ENCODE data around the gene MYBPC2.

MYBPC2 gene

DNA sequence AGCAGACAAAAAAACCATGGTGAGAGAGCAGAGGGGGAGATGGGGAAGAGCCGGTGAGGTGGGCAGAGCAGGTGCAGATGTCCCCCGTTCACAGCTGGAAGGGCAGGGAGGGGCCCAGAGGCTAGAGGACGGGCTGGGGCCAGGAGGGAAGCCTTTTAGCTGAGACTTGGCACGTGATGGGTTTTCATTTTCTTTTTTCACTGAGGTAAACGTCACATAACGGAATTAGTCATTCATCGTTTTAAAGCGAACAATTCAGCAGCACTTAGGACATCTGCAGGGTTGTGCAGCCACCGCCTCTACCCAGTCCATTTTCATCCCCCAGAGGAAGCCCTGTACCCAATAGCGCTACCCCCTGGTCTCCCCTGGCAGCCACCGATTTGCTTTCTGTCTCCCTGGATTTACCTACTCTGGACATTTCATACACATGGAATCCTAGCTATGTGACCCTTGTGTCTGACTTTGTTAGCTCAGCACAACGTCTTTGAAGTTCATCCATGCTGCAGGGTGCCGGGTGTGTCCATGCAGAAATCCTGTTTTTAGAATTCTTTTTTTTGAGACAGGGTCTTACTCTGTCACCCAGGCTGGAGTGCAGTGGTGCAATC, 27.6 kb downstream of the MYBPC2 start:
- DNase-seq (ENCODE audit: low read depth in 2 of 2): peak; percentile 34 to 56
- H3K4me3 ChIP-seq (replicated peaks in 1 of 2; ENCODE audit: low read depth in 2 of 2, low read length in 2 of 2): no peak overlapping the region
- TF ChIP-seq CTCF (IDR thresholded peaks at IDR 0.05; ENCODE audit: low read depth, low read length): no peak

DNA sequence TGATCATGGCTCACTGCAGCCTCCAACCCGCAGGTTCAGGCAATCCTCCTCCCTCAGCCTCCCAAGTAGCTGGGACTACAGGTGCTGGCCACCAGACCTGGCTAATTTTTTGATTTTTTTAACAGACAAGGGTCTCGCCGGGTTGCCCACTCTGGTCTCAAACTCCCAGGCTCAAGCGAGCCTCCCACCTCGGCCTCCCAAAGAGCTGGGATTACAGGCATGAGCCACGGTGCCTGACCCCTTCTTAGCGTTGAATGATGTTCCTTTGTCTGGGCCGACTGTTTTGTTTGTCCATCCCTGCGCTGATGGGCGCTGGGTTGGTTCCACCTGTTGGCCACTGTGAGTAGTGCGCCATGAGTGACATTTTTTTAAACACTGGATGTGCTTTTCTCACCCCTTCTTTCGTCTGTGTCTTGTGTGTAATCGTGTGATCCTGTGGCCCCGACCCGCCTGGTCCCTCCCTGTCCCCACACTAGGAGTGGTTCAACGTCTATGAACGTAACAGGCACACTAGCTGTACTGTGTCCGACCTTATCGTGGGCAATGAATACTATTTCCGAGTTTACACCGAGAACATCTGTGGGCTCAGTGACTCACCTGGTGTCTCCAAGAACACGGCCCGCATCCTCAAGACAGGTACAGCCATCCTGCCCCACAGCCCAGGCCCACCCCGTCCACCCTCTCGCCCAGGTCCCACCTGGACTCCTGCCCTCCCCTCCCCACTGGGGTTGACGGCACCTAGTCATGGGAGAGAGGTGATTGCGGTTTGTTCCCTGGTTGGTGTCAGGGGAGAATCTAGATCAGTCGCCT, 28.6 kb downstream of the MYBPC2 start:
- no peak overlapping the region for H3K4me3 ChIP-seq (replicated peaks in 1 of 2; ENCODE audit: low read depth in 2 of 2, low read length in 2 of 2)
- peak; percentile 77 to 78 for DNase-seq (ENCODE audit: low read depth in 2 of 2)
- TF ChIP-seq CTCF (IDR thresholded peaks at IDR 0.05; ENCODE audit: low read depth, low read length): peak; percentile 86

DNA sequence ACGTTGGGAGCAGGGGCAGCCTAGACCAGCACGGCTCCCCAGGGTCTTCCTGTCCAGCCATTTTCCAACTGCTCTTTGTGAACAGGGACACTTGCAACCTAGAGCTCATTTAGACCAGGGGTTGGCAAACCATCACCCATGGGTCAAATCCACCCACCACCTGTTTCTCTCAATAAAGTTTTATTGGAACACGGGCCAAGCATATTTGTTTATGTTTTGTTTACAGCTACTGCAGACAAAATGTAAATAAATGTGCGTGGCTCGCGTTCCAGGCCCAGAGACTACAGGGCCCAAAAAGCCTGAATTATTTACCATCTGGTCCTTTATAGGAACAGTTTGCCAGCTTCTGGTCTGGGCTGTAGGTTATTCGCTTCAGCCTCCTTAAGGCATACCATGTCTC, 30.3 kb downstream of the MYBPC2 start:
- H3K4me3 ChIP-seq (replicated peaks in 1 of 2; ENCODE audit: low read depth in 2 of 2, low read length in 2 of 2): no peak overlapping the region
- TF ChIP-seq CTCF (IDR thresholded peaks at IDR 0.05; ENCODE audit: low read depth, low read length): no peak

DNA sequence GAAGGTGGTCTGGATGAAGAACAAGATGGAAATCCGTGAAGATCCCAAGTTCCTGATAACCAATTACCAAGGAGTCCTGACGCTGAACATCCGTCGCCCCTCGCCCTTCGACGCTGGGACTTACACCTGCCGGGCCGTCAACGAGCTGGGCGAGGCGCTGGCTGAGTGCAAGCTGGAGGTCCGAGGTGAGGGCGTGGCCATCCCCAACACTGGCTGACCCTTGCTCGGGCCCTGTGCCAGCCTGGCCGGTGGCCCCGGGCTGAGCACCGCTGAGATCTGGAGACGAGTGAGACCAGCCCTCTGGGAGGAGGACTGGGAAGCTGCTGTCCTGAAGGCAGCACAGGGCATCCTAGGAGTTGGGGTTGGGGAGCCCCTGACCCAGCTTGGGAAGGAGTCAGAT, 31.7 kb downstream of the MYBPC2 start:
- no peak for TF ChIP-seq CTCF (IDR thresholded peaks at IDR 0.05; ENCODE audit: low read depth, low read length)
- no peak overlapping the region for H3K4me3 ChIP-seq (replicated peaks in 1 of 2; ENCODE audit: low read depth in 2 of 2, low read length in 2 of 2)
- DNase-seq (ENCODE audit: low read depth in 2 of 2): no peak

More for the DNA sequence above, 30.3 kb downstream of the MYBPC2 start:
- no peak for DNase-seq (ENCODE audit: low read depth in 2 of 2)

DNA sequence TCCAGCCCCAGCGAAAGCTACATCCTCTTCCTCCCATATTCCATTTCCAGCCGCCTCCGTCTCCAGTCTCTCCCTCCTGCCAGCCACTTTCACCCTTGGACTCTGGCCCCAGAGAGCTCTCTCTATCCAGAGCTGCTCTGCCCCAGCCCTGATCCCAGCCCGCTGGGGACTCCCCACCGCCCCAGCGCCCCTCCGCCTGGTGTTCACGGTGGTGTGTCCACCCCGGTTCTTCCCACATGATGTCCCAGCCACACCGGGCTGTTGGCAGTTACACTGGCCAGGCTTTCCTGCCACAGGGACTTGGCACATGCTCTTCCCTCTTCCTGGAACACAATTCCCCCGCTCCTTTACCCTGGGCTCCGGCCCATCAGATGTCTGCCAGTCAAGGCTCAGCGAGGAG, 32.3 kb downstream of the MYBPC2 start:
- no peak for TF ChIP-seq CTCF (IDR thresholded peaks at IDR 0.05; ENCODE audit: low read depth, low read length)
- no peak for DNase-seq (ENCODE audit: low read depth in 2 of 2)
- no peak overlapping the region for H3K4me3 ChIP-seq (replicated peaks in 1 of 2; ENCODE audit: low read depth in 2 of 2, low read length in 2 of 2)

GRCh38 chr19:50465986-50466705, 33.5 kb downstream of the MYBPC2 start:
- TF ChIP-seq CTCF (IDR thresholded peaks at IDR 0.05; ENCODE audit: low read depth, low read length): peak; percentile 24
- DNase-seq (ENCODE audit: low read depth in 2 of 2): no peak
- no peak overlapping the region for H3K4me3 ChIP-seq (replicated peaks in 1 of 2; ENCODE audit: low read depth in 2 of 2, low read length in 2 of 2)
